HL-60 (cell line): ENCODE results near the gene ST7L.

Experiments
- DNase-seq, 2 experiments: peaks; one replicate each; pipeline ENCODE4 v3.0.0-alpha.2; 2010 to 2020; ENCODE audit warnings: low read depth in 1 of 2, low spot score in 1 of 2
- H3K27ac ChIP-seq: fragments of 250-450 bp; sonication (Bioruptor Pico); replicated peaks from 2 replicates; pipeline ENCODE4 v1.5.1; 2020; ENCODE audit warnings: mild to moderate bottlenecking, moderate library complexity
- H3K27me3 ChIP-seq: fragments of 250-450 bp; sonication (Bioruptor Pico); 2 replicates; pipeline ENCODE4 v1.5.1; 2021; ENCODE audit warnings: mild to moderate bottlenecking, moderate library complexity; ENCODE audit not compliant: insufficient read depth, poor library complexity, severe bottlenecking
- H3K4me3 ChIP-seq: replicated peaks from 2 replicates; pipeline ENCODE4 v1.5.1; 2011; ENCODE audit warnings: mild to moderate bottlenecking, control low read depth, low read length; ENCODE audit not compliant: insufficient read depth
- CTCF ChIP-seq: IDR thresholded peaks from one replicate; pipeline ENCODE4 v1.5.1; 2011; ENCODE audit warnings: low read length, control low read depth, inconsistent platforms; ENCODE audit not compliant: insufficient read depth
- GABPA ChIP-seq: IDR thresholded peaks from 2 replicates; pipeline ENCODE4 v1.6.1; 2012; ENCODE audit warnings: low read depth
- POLR2AphosphoS5 ChIP-seq: IDR thresholded peaks from 2 replicates; pipeline ENCODE4 v1.6.1; 2012; ENCODE audit warnings: low read depth
- REST ChIP-seq: IDR thresholded peaks from 2 replicates; pipeline ENCODE4 v1.6.1; 2012; ENCODE audit warnings: low read depth; ENCODE audit not compliant: insufficient replicate concordance
- SPI1 ChIP-seq: IDR thresholded peaks from 2 replicates; pipeline ENCODE4 v1.6.1; 2012; ENCODE audit warnings: low read depth, mild to moderate bottlenecking, borderline replicate concordance

The ST7L gene

DNA sequence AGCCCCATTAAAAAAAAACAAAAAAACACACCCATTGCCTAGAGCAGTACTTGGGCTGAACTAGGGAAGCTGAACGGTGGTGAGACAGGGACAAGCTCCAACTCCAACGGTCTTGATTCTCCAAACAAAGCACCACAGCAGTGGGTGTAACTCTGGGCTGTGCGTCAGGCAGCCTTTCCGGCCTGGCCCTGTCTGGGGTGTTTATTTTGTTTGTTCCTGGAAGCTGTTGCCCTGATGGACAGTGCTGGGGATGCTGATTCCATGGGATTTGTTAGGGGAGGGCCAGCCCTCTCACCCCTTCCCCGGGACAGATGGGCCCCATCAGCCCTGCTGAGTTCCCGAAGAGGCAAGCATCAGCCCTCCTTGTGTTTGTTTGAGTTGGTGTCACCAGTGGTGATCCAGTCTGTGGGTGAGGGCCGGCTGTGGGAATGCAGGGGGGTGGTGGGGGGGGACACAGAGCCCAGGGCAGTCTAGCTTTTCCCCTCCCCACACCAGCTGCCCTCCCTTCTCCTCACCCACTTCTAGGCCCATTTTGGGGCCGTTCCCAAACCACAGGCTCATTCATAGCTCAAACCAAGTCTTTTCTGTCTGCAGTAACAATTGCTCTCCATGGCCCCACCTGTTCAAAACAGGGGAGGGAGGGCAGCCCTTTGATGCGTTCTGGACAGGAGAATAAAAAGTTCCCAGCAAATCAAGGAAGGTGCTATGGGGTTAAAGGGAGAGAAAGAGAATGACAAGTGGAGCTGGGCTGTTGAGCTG is 105.7 kb downstream of the ST7L start:
- H3K27me3 ChIP-seq: peaks cover 21% of the 10 kb centered on the region
- H3K4me3 ChIP-seq: no peak overlapping the region
- no peak for DNase-seq
- H3K27ac ChIP-seq: no peak overlapping the region
- no peak for TF ChIP-seq SPI1
- no peak for TF ChIP-seq POLR2AphosphoS5
- TF ChIP-seq GABPA: no peak
- TF ChIP-seq REST: no peak
- no peak for TF ChIP-seq CTCF

GRCh38 chr1:112511897-112512296 is 107.0 kb downstream of the ST7L start:
- Histone ChIP-seq H3K27ac (no peak overlapping the region), H3K27me3 (peaks cover 35% of the 10 kb centered on the region), H3K4me3 (no peak overlapping the region)
- DNase-seq: no peak
- TF ChIP-seq POLR2AphosphoS5 (no peak), CTCF (no peak), REST (no peak), SPI1 (no peak), GABPA (no peak)

DNA sequence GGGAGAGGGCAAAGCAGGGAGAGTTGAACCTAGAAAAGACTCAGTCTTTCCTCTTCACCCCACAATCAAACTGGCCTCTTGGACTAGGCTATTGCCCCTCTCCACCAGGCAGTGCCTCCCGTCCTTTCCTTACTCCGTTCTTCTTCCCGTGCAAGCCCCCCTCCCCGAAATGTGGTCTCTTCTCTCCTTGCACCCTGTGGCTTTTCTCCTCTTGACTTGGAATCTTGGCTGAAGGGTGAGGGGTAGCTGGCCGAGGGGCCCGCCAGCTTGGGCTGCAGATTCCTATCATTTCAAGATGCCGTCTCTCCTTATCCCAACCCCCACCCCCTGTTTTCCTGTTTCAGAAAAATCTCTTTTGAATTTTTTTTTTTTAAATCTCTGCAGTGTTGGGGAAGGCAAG is 108.6 kb downstream of the ST7L start:
- Histone ChIP-seq H3K4me3 (no peak overlapping the region), H3K27me3 (peaks cover 40% of the 10 kb centered on the region), H3K27ac (no peak overlapping the region)
- TF ChIP-seq GABPA (no peak), REST (no peak), SPI1 (no peak), POLR2AphosphoS5 (no peak), CTCF (no peak)
- no peak for DNase-seq
